IMR-90 (cell line): Measurements from ENCODE around the gene USP16. TPM values are rescaled to one million over a fixed set of nuclear protein-coding genes. Genes with fewer than 3 reads are reported as not detected.

Source experiments
- ATAC-seq: fragments of 200-7000 bp; cut with Tn5 transposase; 2 replicates; pipeline ENCODE4 v1.9.1; 2020; ENCODE audit warnings: low read depth, mild to moderate bottlenecking, moderate library complexity
- BruUV-seq: library from RNA; stranded (reverse); fragments of 400-500 nt; replicated peaks from 2 replicates; lab custom pipeline; 2021; lab: Mats Ljungman, UMichigan
- CTCF ChIA-PET: fragments of 300-600 bp; formaldehyde crosslinking; extraction: SDS; loops from one replicate; lab custom pipeline; 2021; ENCODE audit warnings: antibody characterized with exemption; lab: Yijun Ruan, JAX
- POLR2A ChIA-PET: fragments of 300-600 bp; sonication (Branson Sonifier 250); formaldehyde crosslinking; loops from one replicate; lab custom pipeline; 2022; ENCODE audit warnings: antibody characterized with exemption; ENCODE audit not compliant: unreplicated experiment; lab: Charles Lee
- DNase-seq: peaks from one replicate; pipeline ENCODE4 v3.0.0; 2013
- H2AFZ ChIP-seq: replicated peaks from 2 replicates; pipeline ENCODE3; 2013; ENCODE audit warnings: low read length, mild to moderate bottlenecking; ENCODE audit not compliant: poor library complexity
- H2AK5ac ChIP-seq: 2 replicates; pipeline ENCODE4 v1.6.1; 2013; ENCODE audit warnings: low read depth, low read length, inconsistent platforms
- H2AK9ac ChIP-seq: replicated peaks from 2 replicates; pipeline ENCODE3; 2013; ENCODE audit warnings: mild to moderate bottlenecking, low read depth, low read length, moderate library complexity; ENCODE audit not compliant: poor library complexity
- H2BK120ac ChIP-seq: 2 replicates; pipeline ENCODE4 v1.6.1; 2013; ENCODE audit warnings: low read depth, low read length, inconsistent platforms
- H2BK15ac ChIP-seq: 3 replicates; pipeline ENCODE4 v1.6.1; 2013; ENCODE audit warnings: low read depth, low read length, inconsistent platforms
- H2BK20ac ChIP-seq: 2 replicates; pipeline ENCODE4 v1.6.1; 2013; ENCODE audit warnings: low read depth, mild to moderate bottlenecking, inconsistent platforms, low read length, moderate library complexity
- H2BK5ac ChIP-seq: 2 replicates; pipeline ENCODE4 v1.6.1; 2013; ENCODE audit warnings: mild to moderate bottlenecking, low read depth, low read length, inconsistent platforms; ENCODE audit not compliant: poor library complexity, severe bottlenecking
- H3K14ac ChIP-seq: replicated peaks from 2 replicates; pipeline ENCODE4 v1.6.1; 2013; ENCODE audit warnings: low read depth, low read length, inconsistent platforms
- H3K18ac ChIP-seq: 2 replicates; pipeline ENCODE4 v1.6.1; 2013; ENCODE audit warnings: low read depth, low read length, control low read depth
- H3K23ac ChIP-seq: 2 replicates; pipeline ENCODE4 v1.6.1; 2013; ENCODE audit warnings: low read depth, low read length, inconsistent platforms
- H3K27ac ChIP-seq: 2 replicates; pipeline ENCODE4 v1.5.1; 2013; ENCODE audit warnings: mild to moderate bottlenecking, control low read depth, low read length; ENCODE audit not compliant: insufficient read depth
- H3K27me3 ChIP-seq: 2 replicates; pipeline ENCODE4 v1.6.1; 2013; ENCODE audit warnings: low read length; ENCODE audit not compliant: control insufficient read depth, insufficient read depth
- H3K36me3 ChIP-seq: 2 replicates; pipeline ENCODE4 v1.6.1; 2013; ENCODE audit warnings: low read length, mixed read lengths; ENCODE audit not compliant: control insufficient read depth, insufficient read depth
- H3K4ac ChIP-seq: 2 replicates; pipeline ENCODE4 v1.6.1; 2013; ENCODE audit warnings: low read depth, low read length, inconsistent platforms
- H3K4me1 ChIP-seq: 2 replicates; pipeline ENCODE4 v1.6.1; 2013; ENCODE audit warnings: low read length, mixed read lengths; ENCODE audit not compliant: control insufficient read depth, insufficient read depth
- H3K4me2 ChIP-seq: 2 replicates; pipeline ENCODE4 v1.6.1; 2013; ENCODE audit warnings: low read depth, mild to moderate bottlenecking, control low read depth, low read length, moderate library complexity
- H3K4me3 ChIP-seq: 2 replicates; pipeline ENCODE4 v1.5.1; 2013; ENCODE audit warnings: low read depth, mild to moderate bottlenecking, control low read depth, low read length, moderate library complexity; ENCODE audit not compliant: insufficient read depth
- H3K56ac ChIP-seq: 2 replicates; pipeline ENCODE4 v1.6.1; 2013; ENCODE audit warnings: low read length, inconsistent platforms; ENCODE audit not compliant: insufficient read depth; ENCODE audit errors: extremely low read depth
- H3K79me1 ChIP-seq, 2 experiments: 2 replicates each; pipeline ENCODE4 v1.6.1; 2013; ENCODE audit warnings: low read length in 2 of 2, inconsistent platforms in 1 of 2, low read depth in 1 of 2
- H3K9ac ChIP-seq: 2 replicates; pipeline ENCODE4 v1.6.1; 2013; ENCODE audit warnings: low read depth, low read length, control low read depth
- H3K9me1 ChIP-seq: 2 replicates; pipeline ENCODE4 v1.6.1; 2013; ENCODE audit warnings: low read length, inconsistent platforms; ENCODE audit not compliant: insufficient read depth
- H3K9me3 ChIP-seq: 2 replicates; pipeline ENCODE4 v1.6.1; 2013; ENCODE audit warnings: low read length; ENCODE audit not compliant: control insufficient read depth, insufficient read depth
- H4K20me1 ChIP-seq: 2 replicates; pipeline ENCODE4 v1.6.1; 2013; ENCODE audit warnings: low read length, inconsistent platforms; ENCODE audit not compliant: insufficient read depth
- H4K5ac ChIP-seq: 2 replicates; pipeline ENCODE4 v1.6.1; 2013; ENCODE audit warnings: mild to moderate bottlenecking, low read depth, low read length, control low read depth
- H4K8ac ChIP-seq, 2 experiments: 2 replicates each; pipeline ENCODE4 v1.6.1; 2013; ENCODE audit warnings: low read depth in 2 of 2, low read length in 2 of 2, control low read depth in 1 of 2, inconsistent platforms in 1 of 2
- H4K91ac ChIP-seq: 2 replicates; pipeline ENCODE4 v1.6.1; 2013; ENCODE audit warnings: low read depth, low read length, inconsistent platforms; ENCODE audit not compliant: insufficient read depth
- RAD21 ChIP-seq: IDR thresholded peaks from 2 replicates; pipeline ENCODE4 v1.6.1; 2012; ENCODE audit warnings: low read length, improper control_type of control experiment
- WGBS, 2 experiments: methylation state at CpG; one replicate each; pipeline versions ENCODE4 v1.1.5 to v1.1.7; 2013; ENCODE audit warnings: missing lambda C conversion rate in 2 of 2; ENCODE audit not compliant: insufficient read length in 1 of 2; ENCODE audit errors: extremely low coverage in 2 of 2; 5-methylcytosine and 5-hydroxymethylcytosine counted together
- dilution Hi-C: fragments of 300-500 bp; cut with HindIII; formaldehyde crosslinking; loops from one replicate; pipeline ENCODE4 v1.14.3; 2018; ENCODE audit warnings: low sequenced_read_pairs; ENCODE audit not compliant: unreplicated experiment
- in situ Hi-C: fragments of 300-500 bp; cut with MboI; formaldehyde crosslinking; loops from 3 replicates; pipeline ENCODE4 v1.14.3; 2019; ENCODE audit warnings: low sequenced_read_pairs, inconsistent platforms, mixed read lengths
- intact Hi-C: fragments of 100-400 bp; cut with micrococcal nuclease; formaldehyde crosslinking; loops from 2 replicates; pipeline ENCODE4 v1.10.0; 2022
- polyA plus RNA-seq, 3 experiments: library from polyadenylated mRNA; depleted of rRNA; stranded (reverse); fragments of >200 nt; gene quantifications; 2 replicates each; pipeline ENCODE4 v1.2.3, GENCODE V29; 2012; ENCODE audit warnings: low replicate concordance in 1 of 3
- total RNA-seq: library from RNA; depleted of rRNA; stranded (reverse); fragments of >200 nt; gene quantifications from 2 replicates; pipeline ENCODE4 v1.2.3, GENCODE V29; 2012

USP16 gene
- total and polyA plus RNA-seq, 2 of the 4 experiments (the other 2 are of a cell fraction), result 15.5 to 28.7 TPM

- CTCF ChIA-PET, result no interaction called here
- no peak overlapping the region for H4K5ac ChIP-seq
- H3K18ac ChIP-seq, result no peak overlapping the region
- no peak overlapping the region for H4K91ac ChIP-seq
- no peaks in the 10 kb centered on the region for H3K79me1 ChIP-seq
- no peak overlapping the region for H2BK20ac ChIP-seq
- H3K4me1 ChIP-seq, result peaks cover 5% of the 10 kb centered on the region
- H3K14ac ChIP-seq, result no peak overlapping the region
- H3K36me3 ChIP-seq, result no peaks in the 10 kb centered on the region
- H3K23ac ChIP-seq, result no peak overlapping the region
- H3K9ac ChIP-seq, result no peak overlapping the region
- H3K4ac ChIP-seq, result no peak overlapping the region
- no peak overlapping the region for H2BK15ac ChIP-seq
- BruUV-seq, result no TSS peak
- in situ Hi-C loops (loop anchor here (5.0 to 25.0 kb wide), 3 partner anchors 287 to 2002 kb away; no protein-coding TSS in a partner anchor), intact Hi-C loops (no loop called here), dilution Hi-C loops (no loop called here)
- H2AK5ac ChIP-seq, result 0 out of 2 replicates have a peak overlapping the region, but pooled peaks have one; percentile 39
- ATAC-seq, result no peak
- no peak for DNase-seq
- POLR2A ChIA-PET, result no interaction called here
- no peaks in the 10 kb centered on the region for H3K27me3 ChIP-seq
- H3K4me2 ChIP-seq, result no peak overlapping the region
- H3K9me1 ChIP-seq, result no peaks in the 10 kb centered on the region
- no peak overlapping the region for H2AK9ac ChIP-seq
- no peak overlapping the region for H2AFZ ChIP-seq
- H2BK5ac ChIP-seq, result no peak overlapping the region
- no peaks in the 10 kb centered on the region for H4K20me1 ChIP-seq
- H3K27ac ChIP-seq, result no peak overlapping the region
- no peak for TF ChIP-seq RAD21
- H4K8ac ChIP-seq, result no peak overlapping the region
- no peak overlapping the region for H3K4me3 ChIP-seq
- no peaks in the 10 kb centered on the region for H3K9me3 ChIP-seq
- H2BK120ac ChIP-seq, result no peak overlapping the region
- WGBS, 2 experiments, result no CpG with 5 or more reads among the region's 8 CpGs
- no peak overlapping the region for H3K56ac ChIP-seq
Measured at GRCh38 chr21:29085106-29085752, 60.8 kb downstream of the USP16 start.
